HG02798 (cell line): ENCODE measurements around the gene TRPC6.
A peak's percentile ranks its signal among the peaks of the same experiment; 100 is the strongest.

Source experiments
- ATAC-seq: cut with Tn5 transposase; IDR thresholded peaks from one replicate; pipeline ENCODE4 v1.9.1; 2021; ENCODE audit warnings: mild to moderate bottlenecking; ENCODE audit not compliant: unreplicated experiment, poor library complexity

Gene TRPC6

DNA sequence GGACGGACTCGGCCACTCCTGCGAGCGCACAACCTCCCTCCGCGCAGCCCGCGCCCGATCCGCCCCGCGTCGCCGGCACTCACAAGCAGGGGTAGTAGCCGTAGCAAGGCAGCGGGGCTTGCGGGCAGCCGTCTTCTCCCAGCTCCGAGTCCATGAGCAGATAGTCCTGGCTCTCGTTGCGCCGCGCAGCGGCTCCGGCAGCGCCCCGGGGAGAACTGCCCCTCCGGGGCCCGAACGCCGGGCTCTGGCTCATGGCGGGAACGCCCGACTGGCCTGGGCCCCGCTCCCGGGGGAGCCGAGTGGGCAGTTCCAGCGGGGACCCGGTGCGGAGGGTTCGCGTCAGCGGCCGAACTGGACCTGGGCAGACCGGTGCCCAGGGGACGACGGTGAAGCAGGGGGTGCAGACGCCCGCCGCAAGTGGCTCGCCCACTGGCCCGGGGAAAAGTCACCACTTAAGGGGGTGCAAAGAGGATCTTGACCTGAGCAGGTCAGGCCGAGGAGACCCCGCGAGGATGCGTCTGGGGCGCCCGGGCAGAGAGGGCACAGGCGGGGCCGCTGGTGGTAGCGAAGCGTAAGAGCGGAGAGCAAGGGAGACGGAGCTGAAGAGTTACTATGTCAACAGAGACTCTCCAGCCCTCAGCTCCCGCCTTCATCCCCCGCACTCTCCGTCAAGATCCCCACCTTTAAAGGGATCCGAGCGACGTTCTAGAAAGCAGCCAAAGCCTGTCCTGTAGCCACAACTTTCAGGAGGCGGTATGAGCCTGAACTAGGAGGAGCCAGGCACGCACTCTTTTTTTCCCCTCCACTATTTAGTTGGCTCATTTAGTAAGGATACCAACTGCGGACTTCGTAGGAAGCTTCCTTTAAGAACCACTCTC, at the start of gene TRPC6:
TRPC6 (minus strand) TSS at position 757 of the 878 bp plus-strand sequence; CDS start at position 253, 504 bp downstream.
- no peak for ATAC-seq

DNA sequence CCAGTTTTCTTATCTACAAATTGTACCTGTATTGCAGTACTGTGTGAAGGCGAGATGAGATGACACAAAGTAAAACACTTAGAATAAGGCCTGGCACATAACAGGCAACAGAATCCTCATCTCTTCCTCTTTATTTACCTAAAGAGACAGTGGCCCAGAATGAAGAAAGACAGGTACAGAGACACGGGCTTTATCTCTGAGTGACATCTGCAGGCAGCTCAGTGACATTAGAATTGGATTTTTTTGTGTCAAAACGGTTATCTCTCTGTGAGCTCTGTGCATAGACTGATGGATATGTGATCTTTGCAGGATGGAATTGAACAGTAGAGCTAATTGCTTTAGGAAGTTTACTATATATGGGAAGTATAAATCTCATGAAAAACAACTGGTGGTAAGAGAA, 36.2 kb upstream of the TRPC6 start:
- ATAC-seq: no peak

DNA sequence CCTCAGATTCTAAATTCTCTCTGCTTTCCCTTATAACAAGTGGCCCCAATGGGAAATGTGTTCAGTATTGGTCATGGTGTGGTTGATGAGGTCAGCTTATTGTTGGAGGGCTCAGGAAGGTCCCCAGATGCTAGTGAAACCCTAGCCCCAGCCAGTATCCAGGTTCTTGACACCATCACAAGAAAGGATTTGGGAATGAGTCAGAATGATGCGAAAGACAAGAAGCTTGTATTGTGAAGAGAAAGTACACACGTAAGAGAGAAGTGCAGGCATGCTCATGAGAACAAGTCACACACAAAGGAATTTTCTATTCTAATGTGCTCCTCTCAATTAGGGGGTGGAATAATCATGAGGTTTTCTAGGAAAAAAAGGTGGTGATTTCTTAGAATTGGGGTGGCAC, 34.9 kb upstream of the TRPC6 start:
- ATAC-seq: no peak

DNA sequence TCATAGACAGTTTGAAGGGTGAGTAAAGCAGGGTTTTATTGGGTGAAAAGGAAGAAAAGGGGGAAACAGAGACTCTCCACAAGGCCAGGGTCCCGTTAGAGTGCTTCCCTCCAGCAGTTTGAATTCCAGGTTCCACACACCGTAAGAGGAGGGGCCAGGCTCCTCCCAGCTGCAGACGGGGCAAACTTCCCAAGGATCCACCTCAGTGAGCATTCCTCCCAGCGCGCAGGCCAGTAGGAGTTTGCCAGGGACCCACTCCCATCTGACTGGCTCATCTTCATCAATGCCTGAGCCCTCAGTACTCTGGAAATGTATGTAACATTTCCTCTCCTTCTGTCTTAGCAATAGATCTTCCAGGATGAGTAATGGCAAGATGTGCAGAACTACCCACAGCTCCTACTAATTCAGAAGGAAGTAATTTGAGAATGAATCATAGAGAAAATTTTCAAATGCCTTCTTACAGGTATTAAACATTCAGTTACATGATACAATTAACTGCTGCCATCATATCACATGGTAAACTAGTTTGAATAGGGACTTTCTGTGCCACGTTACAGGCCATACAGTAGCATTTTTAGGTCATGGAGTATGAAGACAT, 34.0 kb upstream of the TRPC6 start:
- ATAC-seq: no peak

DNA sequence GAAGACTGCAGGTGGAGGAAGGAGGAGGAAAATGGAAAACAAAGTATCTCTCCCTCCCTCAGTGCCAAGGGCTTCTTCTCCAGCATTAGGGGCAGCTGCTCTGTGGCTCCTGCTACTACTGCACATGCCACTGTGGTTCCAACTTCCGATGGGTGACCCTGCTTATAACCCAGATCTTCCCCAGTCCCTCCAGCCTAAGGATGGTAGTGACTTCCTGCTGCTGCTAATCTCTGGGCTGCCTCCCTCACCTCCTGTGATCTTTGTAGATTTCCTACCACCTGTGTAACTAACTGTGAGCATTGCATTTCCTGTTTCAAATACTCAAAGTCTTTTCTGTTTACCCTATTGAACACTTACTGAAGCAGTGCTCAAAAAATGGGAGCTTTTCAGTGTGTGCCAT, 28.7 kb upstream of the TRPC6 start:
- ATAC-seq: no peak

DNA sequence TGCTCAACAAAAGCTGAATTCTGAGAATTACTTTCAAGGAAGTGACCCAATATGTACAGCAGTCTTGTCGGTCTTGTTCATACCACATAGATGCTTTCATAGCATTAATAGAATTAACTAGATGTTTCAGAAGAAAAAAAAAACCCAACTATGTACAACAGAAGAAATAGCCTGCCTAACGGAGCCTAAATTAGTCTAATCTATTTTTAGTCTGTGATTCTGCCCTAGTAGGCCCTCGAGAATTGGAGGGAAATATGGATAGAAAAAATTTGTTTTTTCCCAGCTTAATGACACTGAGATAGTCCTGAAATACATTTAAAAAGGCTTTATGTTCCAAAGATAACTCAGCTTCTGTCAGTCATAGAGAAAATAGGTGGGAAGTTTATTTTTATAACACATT, 17.1 kb upstream of the TRPC6 start:
- no peak for ATAC-seq

DNA sequence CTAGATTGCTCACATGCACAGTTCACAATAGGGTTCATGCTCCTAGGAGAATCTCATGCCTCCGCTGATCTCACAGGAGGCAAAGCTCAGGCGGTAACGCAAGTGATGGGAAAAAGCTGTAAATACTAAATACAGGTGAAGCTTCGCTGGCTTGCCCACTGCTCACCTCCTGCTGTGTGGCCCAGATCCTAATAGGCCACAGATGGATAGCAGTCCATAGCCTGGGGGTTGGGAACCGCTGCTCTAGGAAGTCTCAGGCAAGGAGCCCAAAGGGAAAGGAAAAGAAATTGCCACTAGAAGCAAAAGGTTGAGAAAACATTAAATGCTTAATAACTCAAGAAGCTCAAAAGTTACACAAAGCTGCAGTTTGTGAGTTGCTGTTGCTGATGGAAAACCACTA, 3.2 kb upstream of the TRPC6 start:
- ATAC-seq: no peak

DNA sequence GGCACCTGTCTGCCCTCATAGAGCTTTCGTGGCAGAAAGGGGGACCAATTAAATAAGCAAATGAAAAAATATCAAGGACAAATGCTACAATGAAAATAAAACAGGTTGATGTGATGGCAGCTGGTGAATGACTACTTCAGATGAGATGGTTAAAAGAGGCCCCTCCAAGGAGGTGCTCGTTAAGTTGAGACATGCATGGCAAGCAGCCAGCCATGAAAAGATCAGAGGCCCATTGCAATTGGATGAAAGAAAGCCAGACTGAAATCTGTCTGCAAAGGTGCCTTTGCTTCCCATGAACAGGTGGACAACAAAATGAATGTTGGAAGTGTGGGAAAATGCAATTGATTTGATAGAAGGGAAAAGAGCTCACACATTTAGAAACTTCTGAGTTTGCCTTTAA, 848 bp upstream of the TRPC6 start:
- ATAC-seq: no peak

DNA sequence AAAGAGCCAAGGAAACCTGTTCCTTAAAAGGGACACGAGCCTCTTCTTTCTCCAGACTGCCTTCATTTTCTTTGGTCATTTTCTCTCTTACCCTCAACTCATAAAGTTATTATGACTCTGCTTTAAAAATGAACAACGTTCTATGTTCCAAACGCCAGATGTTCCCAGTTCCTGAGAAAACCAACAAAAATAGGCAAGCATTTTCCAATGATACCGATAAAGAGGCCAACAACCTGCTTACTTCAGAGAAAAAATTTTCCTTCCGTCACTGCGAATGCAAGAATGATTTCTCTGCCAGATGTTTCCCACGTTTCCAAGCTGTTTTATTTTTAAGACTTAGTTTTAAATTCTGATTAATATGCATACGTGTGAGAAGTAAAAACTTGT, 315 bp upstream of the TRPC6 start:
- ATAC-seq: no peak

DNA sequence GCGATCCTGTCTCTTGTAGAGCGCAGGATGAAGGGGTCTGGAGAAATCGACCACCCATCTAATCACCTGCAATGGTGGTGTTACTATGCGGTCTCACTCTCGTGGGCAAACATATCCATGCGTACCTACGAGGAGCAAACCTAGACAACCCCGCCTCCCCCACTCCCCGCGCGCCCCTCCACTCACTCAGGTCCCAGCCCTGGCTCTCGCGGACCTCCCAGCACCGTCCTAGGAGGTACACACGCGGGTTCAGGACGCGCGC, 887 bp downstream of the TRPC6 start:
- no peak for ATAC-seq

DNA sequence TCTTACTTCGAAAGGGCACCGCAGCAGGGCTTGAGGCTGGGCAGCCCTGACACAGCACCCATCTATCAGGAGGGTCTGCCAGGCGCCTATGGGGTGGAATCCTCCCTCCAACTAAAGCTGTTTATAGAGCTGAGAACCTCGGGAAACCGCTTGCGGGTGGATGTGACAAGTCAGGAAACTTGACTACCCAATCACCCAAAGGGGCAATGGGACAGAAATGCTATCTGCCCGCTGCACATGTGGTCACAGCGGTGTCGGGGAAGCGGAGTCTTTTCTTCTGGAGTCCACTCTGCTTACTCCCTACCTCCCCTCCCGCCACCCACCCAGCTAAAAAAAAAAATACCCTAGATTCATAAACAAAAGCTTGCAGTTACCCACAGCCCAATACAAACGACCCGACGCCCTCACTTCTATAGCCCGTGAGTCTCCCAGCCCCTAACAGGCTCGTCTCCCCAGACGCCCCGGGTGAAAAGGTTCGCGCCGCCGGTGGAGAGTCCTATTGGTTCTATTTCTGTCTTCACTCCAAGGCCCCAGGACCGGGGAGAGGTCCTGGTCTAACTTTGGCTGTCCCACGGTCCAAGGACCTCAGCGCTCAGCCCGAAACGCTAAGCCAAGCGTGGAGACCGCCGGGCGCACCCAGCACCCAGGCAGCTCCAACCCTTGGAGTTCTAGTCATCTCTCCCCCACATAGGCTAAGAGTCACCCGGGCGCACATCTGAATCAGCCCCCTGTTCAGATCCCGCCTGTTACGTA, 1.4 kb downstream of the TRPC6 start:
- no peak for ATAC-seq

DNA sequence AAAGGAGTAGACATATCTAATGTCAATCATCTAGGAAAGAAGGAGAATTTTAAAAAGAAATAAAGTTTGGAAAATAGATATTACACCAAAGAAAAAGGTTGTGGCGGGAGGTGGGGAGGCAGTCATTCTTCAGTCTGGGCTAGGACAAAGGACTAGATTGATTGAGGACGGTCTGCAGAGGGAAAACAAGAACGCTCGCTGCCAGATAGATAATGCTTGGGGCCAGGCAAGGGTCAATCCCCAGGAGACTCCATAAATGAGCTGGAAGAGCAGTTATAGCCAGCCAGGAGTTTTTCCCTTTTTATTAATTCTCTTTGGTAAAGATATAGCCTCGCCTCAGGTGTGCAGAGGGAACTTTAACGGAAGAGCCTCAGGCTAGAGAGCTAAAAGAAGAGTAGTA, 6.3 kb downstream of the TRPC6 start:
- ATAC-seq: no peak

DNA sequence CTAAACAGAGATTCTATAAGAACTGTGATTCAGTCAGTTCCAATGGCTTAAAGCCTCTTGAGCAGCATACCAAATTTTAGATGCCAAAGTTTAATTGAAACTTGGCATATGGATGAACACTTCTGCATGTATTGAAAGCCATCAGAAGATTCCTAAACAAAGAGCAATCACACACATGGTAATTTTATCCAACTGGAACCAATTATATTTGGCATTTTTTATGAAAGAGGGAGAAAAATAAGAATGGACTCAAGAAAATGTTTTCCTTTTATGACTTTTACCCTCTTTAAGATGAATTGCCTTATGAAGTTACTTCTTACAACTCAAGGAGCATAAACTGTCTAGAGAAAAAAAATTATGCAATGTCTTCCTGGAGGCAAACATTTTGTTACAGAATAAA, 7.4 kb downstream of the TRPC6 start:
- ATAC-seq: no peak

DNA sequence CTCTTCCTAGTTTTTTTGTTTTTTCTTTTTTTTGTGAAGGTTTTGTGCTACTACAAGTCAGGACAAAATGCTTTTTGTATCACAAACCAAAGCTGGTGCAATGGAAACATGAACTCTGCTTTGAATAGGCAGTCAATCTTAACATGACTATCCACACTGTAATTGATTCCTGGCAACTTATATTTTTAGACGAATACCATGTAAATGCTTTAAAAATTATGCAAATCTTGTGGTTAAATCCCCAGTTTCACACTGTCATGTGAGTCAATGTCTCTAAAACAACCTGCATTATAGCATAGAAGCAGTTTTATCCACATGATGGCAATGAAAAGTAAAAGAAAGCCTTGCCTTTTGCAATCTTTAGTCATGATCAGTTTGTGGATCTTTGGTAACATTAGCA, 8.9 kb downstream of the TRPC6 start:
- ATAC-seq: no peak

DNA sequence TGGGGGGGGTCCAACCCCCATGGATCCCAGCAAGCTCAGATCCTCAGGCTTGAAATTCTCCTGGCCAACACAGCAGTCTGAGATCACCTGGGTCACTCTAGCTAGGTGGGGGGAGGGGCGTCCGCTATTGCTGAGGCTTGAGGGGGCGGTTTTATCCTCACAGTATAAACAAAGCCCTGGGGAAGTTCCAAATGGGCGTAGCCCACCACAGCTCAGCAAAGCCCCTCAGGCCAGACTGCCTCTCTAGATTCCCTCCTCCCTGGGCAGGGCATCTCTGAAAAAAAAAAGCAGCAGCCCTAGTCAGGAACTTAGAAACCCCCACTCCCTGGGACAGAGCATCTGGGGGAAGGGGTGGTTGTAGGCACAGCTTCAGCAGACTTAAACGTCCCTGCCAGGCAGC, 16.7 kb downstream of the TRPC6 start:
- ATAC-seq: no peak

DNA sequence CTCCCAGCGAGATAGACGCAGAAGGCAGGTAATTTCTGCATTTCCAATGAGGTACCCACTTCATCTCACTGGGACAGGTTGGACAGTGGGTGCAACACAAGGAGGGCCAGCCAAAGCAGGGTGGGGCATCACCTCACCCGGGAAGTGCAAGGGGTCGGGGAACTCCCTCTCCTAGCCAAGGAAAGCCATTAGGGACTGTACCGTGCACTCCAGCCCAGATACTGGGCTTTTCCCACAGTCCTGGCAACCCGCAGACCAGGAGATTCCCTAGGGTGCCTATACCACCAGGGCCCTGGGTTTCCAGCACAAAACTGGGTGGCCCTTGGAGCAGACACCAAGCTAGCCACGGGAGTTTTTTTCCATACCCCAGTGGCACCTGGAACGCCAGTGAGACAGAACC, 17.2 kb downstream of the TRPC6 start:
- ATAC-seq: no peak

DNA sequence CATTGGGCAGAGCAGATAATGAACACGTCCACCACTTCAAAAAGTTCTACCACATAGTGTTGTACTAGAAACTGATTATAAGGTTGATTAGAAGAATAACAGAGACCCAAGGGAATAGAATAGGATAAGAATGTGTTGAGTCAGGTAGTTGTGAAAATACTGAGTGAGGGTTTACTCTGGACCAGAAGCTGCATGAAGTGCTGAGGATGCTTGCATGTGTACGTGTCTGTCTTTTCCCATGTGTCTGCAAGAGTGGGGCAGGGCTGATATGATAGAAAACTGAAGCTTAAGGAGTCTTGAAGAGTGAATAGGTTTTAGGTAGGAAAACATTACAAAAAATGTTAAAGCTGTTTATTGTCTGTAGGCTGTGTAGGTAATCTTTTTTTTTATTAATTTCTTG, 20.6 kb downstream of the TRPC6 start:
- no peak for ATAC-seq

DNA sequence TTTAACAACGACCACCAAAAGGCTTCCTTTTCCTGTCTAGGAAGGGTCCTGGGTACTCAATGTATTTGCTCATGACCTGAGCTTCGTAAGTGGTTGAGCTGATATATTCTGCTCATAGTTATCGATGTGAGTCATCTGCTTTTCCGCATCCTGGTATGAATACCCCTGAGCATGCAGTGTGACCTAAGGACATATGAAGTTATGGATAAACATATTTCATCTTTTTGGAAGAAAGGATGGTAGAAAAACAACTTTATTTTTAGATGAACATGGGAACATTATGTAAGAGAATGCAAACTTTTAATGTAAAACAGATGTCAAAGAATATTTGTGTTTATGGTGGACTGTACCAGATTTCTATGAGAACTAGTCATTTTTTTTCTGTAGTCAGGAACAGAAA, 28.4 kb downstream of the TRPC6 start:
- no peak for ATAC-seq

DNA sequence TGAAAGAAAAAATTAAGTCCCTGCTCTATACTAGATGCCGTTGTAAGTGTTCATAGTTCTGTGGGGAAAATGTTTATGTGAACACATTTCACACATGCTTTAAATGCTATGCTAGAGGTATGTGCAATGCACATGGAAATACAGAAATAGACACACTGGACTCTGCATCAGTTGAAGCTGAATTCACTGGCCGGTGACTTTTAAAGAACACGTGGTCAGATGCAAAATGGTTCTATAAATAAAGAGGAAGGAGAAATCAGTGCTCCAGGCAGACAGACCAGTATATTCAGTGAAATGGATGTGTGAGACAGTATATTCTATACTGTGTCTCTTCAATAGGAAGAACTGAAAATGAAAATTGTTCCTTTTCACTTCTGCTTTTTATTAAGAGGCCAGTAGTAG, 29.9 kb downstream of the TRPC6 start:
- ATAC-seq: peak; percentile 98

DNA sequence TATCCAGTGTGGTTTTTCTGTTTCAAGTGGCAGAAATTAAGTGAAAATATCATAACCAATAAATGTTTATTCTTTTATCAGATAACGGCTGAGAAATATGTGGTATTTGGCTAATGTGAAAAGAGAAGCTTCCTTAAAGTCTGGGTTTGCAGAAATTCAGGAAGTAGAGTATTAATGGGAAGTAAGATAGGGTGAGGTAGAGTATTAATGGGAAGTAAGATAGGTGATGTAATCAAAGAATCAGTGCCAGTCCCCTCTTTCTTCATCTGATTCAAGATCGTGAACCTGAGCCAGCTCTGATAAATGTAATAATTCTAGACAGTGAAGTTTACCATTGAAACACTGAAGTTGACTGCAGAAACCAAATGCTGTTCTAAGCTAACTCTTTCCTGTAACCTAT, 30.9 kb downstream of the TRPC6 start:
- ATAC-seq: no peak

DNA sequence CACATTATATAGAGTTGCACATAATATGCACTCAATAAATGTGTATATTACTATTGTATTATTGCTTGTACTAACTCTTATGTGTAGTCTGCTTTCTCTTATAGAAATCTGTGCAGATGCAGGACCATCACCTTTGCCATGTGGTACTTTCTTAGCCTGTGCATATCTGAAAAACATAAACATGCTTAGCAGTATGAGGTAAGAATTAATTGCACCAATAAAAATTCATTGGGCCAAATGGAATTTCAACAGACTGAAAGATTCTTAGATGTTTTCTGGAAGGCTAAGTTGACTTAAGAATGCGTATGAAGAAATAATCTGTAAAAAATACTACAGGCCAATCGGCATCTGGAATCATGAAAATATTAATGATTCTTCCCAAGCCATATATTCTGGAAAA, 55.3 kb downstream of the TRPC6 start:
- ATAC-seq: no peak
